Measurements from ENCODE around the gene PPP1R18. TPM values are rescaled to one million over a fixed set of nuclear protein-coding genes. Genes with fewer than 3 reads are reported as not detected.

The PPP1R18 gene
- polyA plus RNA-seq, 1 experiment: 121 TPM

GRCh38 chr6:30684386-30685156 lies 1.9 kb downstream of the PPP1R18 start:
- no peak for DNase-seq (ENCODE audit: low read depth)
- peaks cover 7% of the 10 kb centered on the region for H3K36me3 ChIP-seq (ENCODE audit: control insufficient read depth, insufficient read depth, low read length)
- ChIA-PET CTCF (interaction anchor here (1.0 to 17.2 kb wide), 6 partner anchors 11 to 193 kb away, joined by 3 to 387 read pairs (median 4); partner anchors contain the start of genes DHX16, MDC1 and TUBB), POLR2A (interaction anchor here (0.5 kb wide), 1 partner anchor 142 kb away, joined by 3 read pairs; no protein-coding TSS in a partner anchor)
- H3K4me3 ChIP-seq (ENCODE audit: low read depth, low read length): peak overlapping the region; percentile 87
- no peaks in the 10 kb centered on the region for H3K27me3 ChIP-seq (ENCODE audit: control insufficient read depth, insufficient read depth, low read length)
- TF ChIP-seq CTCF (IDR thresholded peaks at IDR 0.05; ENCODE audit: insufficient read depth, low read depth, low read length): no peak

GRCh38 chr6:30683980-30684338 lies 2.5 kb downstream of the PPP1R18 start:
- POLR2A ChIA-PET: no interaction called here
- no peak for DNase-seq (ENCODE audit: low read depth)
- no peaks in the 10 kb centered on the region for H3K27me3 ChIP-seq (ENCODE audit: control insufficient read depth, insufficient read depth, low read length)
- peaks cover 9% of the 10 kb centered on the region for H3K36me3 ChIP-seq (ENCODE audit: control insufficient read depth, insufficient read depth, low read length)
- CTCF ChIA-PET: interaction anchor here (1.0 to 17.2 kb wide), 5 partner anchors 10 to 402 kb away, joined by 3 to 387 read pairs (median 4); partner anchors contain the start of genes DHX16, MDC1 and TUBB
- H3K4me3 ChIP-seq (ENCODE audit: low read depth, low read length): peak overlapping the region; percentile 87
- no peak for TF ChIP-seq CTCF (IDR thresholded peaks at IDR 0.05; ENCODE audit: insufficient read depth, low read depth, low read length)

GRCh38 chr6:30683183-30683979 lies 3.1 kb downstream of the PPP1R18 start:
- CTCF ChIA-PET: interaction anchor here (1.0 to 17.2 kb wide), 5 partner anchors 11 to 403 kb away, joined by 3 to 387 read pairs (median 4); partner anchors contain the start of genes DHX16, IER3, MDC1 and TUBB
- POLR2A ChIA-PET: no interaction called here
- H3K4me3 ChIP-seq (ENCODE audit: low read depth, low read length): peak overlapping the region; percentile 87

GRCh38 chr6:30682143-30683117 lies 4.0 kb downstream of the PPP1R18 start:
- peak overlapping the region; percentile 87 for H3K4me3 ChIP-seq (ENCODE audit: low read depth, low read length)
- H3K27me3 ChIP-seq (ENCODE audit: control insufficient read depth, insufficient read depth, low read length): no peaks in the 10 kb centered on the region
- ChIA-PET CTCF (interaction anchor here (0.9 to 17.2 kb wide), 3 partner anchors 8 to 62 kb away, joined by 3 to 387 read pairs (median 3); partner anchors contain the start of genes IER3, MDC1 and TUBB), POLR2A (interaction anchor here (1.0 kb wide), 1 partner anchor 39 kb away, joined by 4 read pairs; no protein-coding TSS in a partner anchor)
- DNase-seq (ENCODE audit: low read depth): peak; percentile 58
- peaks cover 15% of the 10 kb centered on the region for H3K36me3 ChIP-seq (ENCODE audit: control insufficient read depth, insufficient read depth, low read length)
- TF ChIP-seq CTCF (IDR thresholded peaks at IDR 0.05; ENCODE audit: insufficient read depth, low read depth, low read length): no peak

More at GRCh38 chr6:30683183-30683979, 3.1 kb downstream of the PPP1R18 start:
- H3K27me3 ChIP-seq (ENCODE audit: control insufficient read depth, insufficient read depth, low read length): no peaks in the 10 kb centered on the region
- no peak for TF ChIP-seq CTCF (IDR thresholded peaks at IDR 0.05; ENCODE audit: insufficient read depth, low read depth, low read length)
- peaks cover 11% of the 10 kb centered on the region for H3K36me3 ChIP-seq (ENCODE audit: control insufficient read depth, insufficient read depth, low read length)
- DNase-seq (ENCODE audit: low read depth): no peak
